ENCODE measurements around the gene CDC42BPB. TPM values are rescaled to one million over a fixed set of nuclear protein-coding genes. Genes with fewer than 3 reads are reported as not detected.

CDC42BPB gene
- total RNA-seq, 2 experiments from 2014 or later, result 6.6 to 7.6 TPM

- H3K4me3 ChIP-seq (ENCODE audit: low read length), result no peak overlapping the region
- no peaks in the 10 kb centered on the region for H3K36me3 ChIP-seq (ENCODE audit: insufficient read depth, low read length)
- no peak for TF ChIP-seq CTCF (IDR thresholded peaks at IDR 0.05)
- H3K4me1 ChIP-seq (ENCODE audit: insufficient read depth, low read length), result peaks cover 38% of the 10 kb centered on the region
- Mint-ChIP-seq H3K4me3 (peak overlapping the region; percentile 48), H3K27me3 (peaks cover 23% of the 10 kb centered on the region), H3K36me3 (ENCODE audit: low read depth) (no peaks in the 10 kb centered on the region), H3K4me1 (ENCODE audit: low read depth) (peaks cover 16% of the 10 kb centered on the region), H3K27ac (no peak overlapping the region), H3K9me3 (no peaks in the 10 kb centered on the region)
- intact Hi-C loops (cut with DNase I, micrococcal nuclease), result loop anchor here in 1 of 2 experiments (10.0 kb wide), 1 partner anchor 329 kb away; the partner anchor contains the start of gene RCOR1
- peaks cover 0 to 35% of the 10 kb centered on the region in 2 experiments for H3K9me3 ChIP-seq (ENCODE audit: control insufficient read depth in 1 of 2, insufficient read depth in 1 of 2, low read length in 2 of 2)
- no peak for ATAC-seq (ENCODE audit: poor library complexity)
- no peak overlapping the region for H3K27ac ChIP-seq (ENCODE audit: low read depth in 1 of 2, low read length in 2 of 2)
- ChIA-PET POLR2A (no interaction called here), CTCF (no interaction called here)
- H3K27me3 ChIP-seq (ENCODE audit: control insufficient read depth in 1 of 2, insufficient read depth in 2 of 2, low read length in 2 of 2), result peaks cover 29 to 30% of the 10 kb centered on the region in 2 experiments
- no peak for DNase-seq
These were observed 133.3 kb downstream of the CDC42BPB start for GRCh38 chr14:102923925-102924486.

- Histone ChIP-seq H3K4me1 (ENCODE audit: insufficient read depth, low read length) (peaks cover 32% of the 10 kb centered on the region), H3K4me3 (ENCODE audit: low read length) (peak overlapping the region; percentile 38), H3K27ac (ENCODE audit: low read depth in 1 of 2, low read length in 2 of 2) (no peak overlapping the region), H3K9me3 (ENCODE audit: control insufficient read depth in 1 of 2, insufficient read depth in 1 of 2, low read length in 2 of 2) (peaks cover 0 to 30% of the 10 kb centered on the region in 2 experiments), H3K36me3 (ENCODE audit: insufficient read depth, low read length) (no peaks in the 10 kb centered on the region), H3K27me3 (ENCODE audit: control insufficient read depth in 1 of 2, insufficient read depth in 2 of 2, low read length in 2 of 2) (peaks cover 26 to 27% of the 10 kb centered on the region in 2 experiments)
- H3K27me3 Mint-ChIP-seq, result peaks cover 23% of the 10 kb centered on the region
- TF ChIP-seq CTCF (IDR thresholded peaks at IDR 0.05), result no peak
- intact Hi-C loops (cut with DNase I, micrococcal nuclease), result loop anchor here in 1 of 2 experiments (10.0 kb wide), 1 partner anchor 329 kb away; the partner anchor contains the start of gene RCOR1
- H3K27ac Mint-ChIP-seq, result no peak overlapping the region
- H3K4me3 Mint-ChIP-seq, result peak overlapping the region; percentile 57
- ChIA-PET POLR2A (no interaction called here), CTCF (no interaction called here)
- ATAC-seq (ENCODE audit: poor library complexity) (no peak), DNase-seq (no peak)
- H3K9me3 Mint-ChIP-seq, result no peaks in the 10 kb centered on the region
- H3K36me3 Mint-ChIP-seq (ENCODE audit: low read depth), result no peaks in the 10 kb centered on the region
- H3K4me1 Mint-ChIP-seq (ENCODE audit: low read depth), result peaks cover 16% of the 10 kb centered on the region
These were observed 134.0 kb downstream of the CDC42BPB start for GRCh38 chr14:102923201-102923924.

- Mint-ChIP-seq H3K4me3 (peak within 1 kb of the TSS; percentile 57), H3K4me1 (ENCODE audit: low read depth) (peaks cover 16% of the 10 kb centered on the region), H3K36me3 (ENCODE audit: low read depth) (no peaks in the 10 kb centered on the region), H3K27me3 (peaks cover 23% of the 10 kb centered on the region), H3K9me3 (no peaks in the 10 kb centered on the region), H3K27ac (no peak within 1 kb of the TSS)
- Histone ChIP-seq H3K4me3 (ENCODE audit: low read length) (peak within 1 kb of the TSS; percentile 38), H3K27me3 (ENCODE audit: control insufficient read depth in 1 of 2, insufficient read depth in 2 of 2, low read length in 2 of 2) (peaks cover 26 to 27% of the 10 kb centered on the region in 2 experiments), H3K27ac (ENCODE audit: low read depth in 1 of 2, low read length in 2 of 2) (no peak within 1 kb of the TSS), H3K9me3 (ENCODE audit: control insufficient read depth in 1 of 2, insufficient read depth in 1 of 2, low read length in 2 of 2) (peaks cover 0 to 30% of the 10 kb centered on the region in 2 experiments), H3K36me3 (ENCODE audit: insufficient read depth, low read length) (no peaks in the 10 kb centered on the region), H3K4me1 (ENCODE audit: insufficient read depth, low read length) (peaks cover 25% of the 10 kb centered on the region)
- POLR2A ChIA-PET, result no interaction called here
- no peak for DNase-seq
- ATAC-seq (ENCODE audit: poor library complexity), result peak; percentile 22
- CTCF ChIA-PET, result no interaction called here
- no peak for TF ChIP-seq CTCF (IDR thresholded peaks at IDR 0.05)
- intact Hi-C loops (cut with DNase I, micrococcal nuclease), result loop anchor here in 1 of 2 experiments (10.0 kb wide), 1 partner anchor 328 kb away; the partner anchor contains the start of gene RCOR1
These were observed 134.7 kb downstream of the CDC42BPB start, which contains the start of gene AMN for GRCh38 chr14:102922490-102923200. TSS of gene AMN (plus strand) at chr14:102922663. CDS start at chr14:102922689, 26 bp downstream.
